HepG2 (cell line): ENCODE results near the gene MMAA.

Source experiments
- ELF1 ChIP-seq: sonication (generic); formaldehyde crosslinking; IDR thresholded peaks from 2 replicates; pipeline ENCODE4 v1.4.0; 2020; ENCODE audit warnings: missing genetic modification reagents
- EP300 ChIP-seq, 3 experiments: sonication (generic) in 1 of 3; formaldehyde crosslinking in 1 of 3; IDR thresholded peaks; 2 replicates each; pipeline versions ENCODE4 v1.5.1 to v1.6.1; 2011 to 2020; ENCODE audit warnings: low read depth in 2 of 3, low read length in 2 of 3, borderline replicate concordance in 1 of 3, improper control_type of control experiment in 1 of 3, mild to moderate bottlenecking in 1 of 3, missing genetic modification reagents in 1 of 3, moderate library complexity in 1 of 3
- MBD4 ChIP-seq: IDR thresholded peaks from 2 replicates; pipeline ENCODE4 v1.6.1; 2012; ENCODE audit warnings: low read length, inconsistent platforms, borderline replicate concordance
- ZNF274 ChIP-seq: sonication (generic); formaldehyde crosslinking; IDR thresholded peaks from 2 replicates; pipeline ENCODE4 v1.5.1; 2020; ENCODE audit warnings: mild to moderate bottlenecking, missing genetic modification reagents
- ZSCAN25 ChIP-seq: sonication (generic); formaldehyde crosslinking; IDR thresholded peaks from 2 replicates; pipeline ENCODE4 v1.8.0; 2022; ENCODE audit warnings: mild to moderate bottlenecking, missing genetic modification reagents
- TF ChIP-seq, protein P1 (sequence below): sonication (generic); formaldehyde crosslinking; IDR thresholded peaks from 2 replicates; pipeline ENCODE4 v1.4.0; 2020; ENCODE audit warnings: missing genetic modification reagents
- TF ChIP-seq, protein P2 (sequence below): sonication (generic); formaldehyde crosslinking; IDR thresholded peaks from 2 replicates; pipeline ENCODE4 v1.5.0; 2020; ENCODE audit warnings: mild to moderate bottlenecking, missing genetic modification reagents, moderate library complexity
- TF ChIP-seq, protein P3 (sequence below), 2 experiments: IDR thresholded peaks; 2 replicates each; pipeline ENCODE4 v1.6.1; 2011 to 2012; ENCODE audit warnings: low read length in 2 of 2, borderline replicate concordance in 1 of 2, low read depth in 1 of 2, mild to moderate bottlenecking in 1 of 2, moderate library complexity in 1 of 2
- TF ChIP-seq, protein P4 (sequence below): sonication (generic); formaldehyde crosslinking; IDR thresholded peaks from 2 replicates; pipeline ENCODE4 v1.4.0; 2020; ENCODE audit warnings: missing genetic modification reagents

DNA sequence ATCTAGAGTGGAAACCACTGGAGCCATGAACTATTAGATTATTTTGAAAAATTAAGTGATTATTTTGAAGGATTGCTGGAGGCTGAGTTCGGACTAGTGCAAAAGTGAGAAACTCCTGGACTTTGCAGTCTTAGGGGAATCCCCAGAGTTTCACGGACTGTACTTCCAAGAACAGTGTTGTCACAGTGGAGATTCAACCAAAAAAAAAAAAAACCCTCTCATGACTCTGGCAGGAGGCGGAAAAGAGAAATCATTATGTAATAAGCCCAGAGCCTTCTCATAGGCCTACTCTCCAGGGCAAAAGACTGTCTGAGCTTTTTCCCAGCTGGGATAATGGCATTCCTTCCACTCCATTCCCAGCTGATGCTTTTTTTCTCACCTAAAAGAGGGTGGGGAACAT is 44.0 kb downstream of the MMAA start:
- no peak for TF ChIP-seq ZSCAN25 (CRISPR knock-in tag)
- TF ChIP-seq, protein P1, sequence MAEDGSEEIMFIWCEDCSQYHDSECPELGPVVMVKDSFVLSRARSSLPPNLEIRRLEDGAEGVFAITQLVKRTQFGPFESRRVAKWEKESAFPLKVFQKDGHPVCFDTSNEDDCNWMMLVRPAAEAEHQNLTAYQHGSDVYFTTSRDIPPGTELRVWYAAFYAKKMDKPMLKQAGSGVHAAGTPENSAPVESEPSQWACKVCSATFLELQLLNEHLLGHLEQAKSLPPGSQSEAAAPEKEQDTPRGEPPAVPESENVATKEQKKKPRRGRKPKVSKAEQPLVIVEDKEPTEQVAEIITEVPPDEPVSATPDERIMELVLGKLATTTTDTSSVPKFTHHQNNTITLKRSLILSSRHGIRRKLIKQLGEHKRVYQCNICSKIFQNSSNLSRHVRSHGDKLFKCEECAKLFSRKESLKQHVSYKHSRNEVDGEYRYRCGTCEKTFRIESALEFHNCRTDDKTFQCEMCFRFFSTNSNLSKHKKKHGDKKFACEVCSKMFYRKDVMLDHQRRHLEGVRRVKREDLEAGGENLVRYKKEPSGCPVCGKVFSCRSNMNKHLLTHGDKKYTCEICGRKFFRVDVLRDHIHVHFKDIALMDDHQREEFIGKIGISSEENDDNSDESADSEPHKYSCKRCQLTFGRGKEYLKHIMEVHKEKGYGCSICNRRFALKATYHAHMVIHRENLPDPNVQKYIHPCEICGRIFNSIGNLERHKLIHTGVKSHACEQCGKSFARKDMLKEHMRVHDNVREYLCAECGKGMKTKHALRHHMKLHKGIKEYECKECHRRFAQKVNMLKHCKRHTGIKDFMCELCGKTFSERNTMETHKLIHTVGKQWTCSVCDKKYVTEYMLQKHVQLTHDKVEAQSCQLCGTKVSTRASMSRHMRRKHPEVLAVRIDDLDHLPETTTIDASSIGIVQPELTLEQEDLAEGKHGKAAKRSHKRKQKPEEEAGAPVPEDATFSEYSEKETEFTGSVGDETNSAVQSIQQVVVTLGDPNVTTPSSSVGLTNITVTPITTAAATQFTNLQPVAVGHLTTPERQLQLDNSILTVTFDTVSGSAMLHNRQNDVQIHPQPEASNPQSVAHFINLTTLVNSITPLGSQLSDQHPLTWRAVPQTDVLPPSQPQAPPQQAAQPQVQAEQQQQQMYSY (CRISPR knock-in tag), result no peak
- TF ChIP-seq, protein P2, sequence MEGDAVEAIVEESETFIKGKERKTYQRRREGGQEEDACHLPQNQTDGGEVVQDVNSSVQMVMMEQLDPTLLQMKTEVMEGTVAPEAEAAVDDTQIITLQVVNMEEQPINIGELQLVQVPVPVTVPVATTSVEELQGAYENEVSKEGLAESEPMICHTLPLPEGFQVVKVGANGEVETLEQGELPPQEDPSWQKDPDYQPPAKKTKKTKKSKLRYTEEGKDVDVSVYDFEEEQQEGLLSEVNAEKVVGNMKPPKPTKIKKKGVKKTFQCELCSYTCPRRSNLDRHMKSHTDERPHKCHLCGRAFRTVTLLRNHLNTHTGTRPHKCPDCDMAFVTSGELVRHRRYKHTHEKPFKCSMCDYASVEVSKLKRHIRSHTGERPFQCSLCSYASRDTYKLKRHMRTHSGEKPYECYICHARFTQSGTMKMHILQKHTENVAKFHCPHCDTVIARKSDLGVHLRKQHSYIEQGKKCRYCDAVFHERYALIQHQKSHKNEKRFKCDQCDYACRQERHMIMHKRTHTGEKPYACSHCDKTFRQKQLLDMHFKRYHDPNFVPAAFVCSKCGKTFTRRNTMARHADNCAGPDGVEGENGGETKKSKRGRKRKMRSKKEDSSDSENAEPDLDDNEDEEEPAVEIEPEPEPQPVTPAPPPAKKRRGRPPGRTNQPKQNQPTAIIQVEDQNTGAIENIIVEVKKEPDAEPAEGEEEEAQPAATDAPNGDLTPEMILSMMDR (CRISPR knock-in tag), result no peak
- TF ChIP-seq, protein P3, sequence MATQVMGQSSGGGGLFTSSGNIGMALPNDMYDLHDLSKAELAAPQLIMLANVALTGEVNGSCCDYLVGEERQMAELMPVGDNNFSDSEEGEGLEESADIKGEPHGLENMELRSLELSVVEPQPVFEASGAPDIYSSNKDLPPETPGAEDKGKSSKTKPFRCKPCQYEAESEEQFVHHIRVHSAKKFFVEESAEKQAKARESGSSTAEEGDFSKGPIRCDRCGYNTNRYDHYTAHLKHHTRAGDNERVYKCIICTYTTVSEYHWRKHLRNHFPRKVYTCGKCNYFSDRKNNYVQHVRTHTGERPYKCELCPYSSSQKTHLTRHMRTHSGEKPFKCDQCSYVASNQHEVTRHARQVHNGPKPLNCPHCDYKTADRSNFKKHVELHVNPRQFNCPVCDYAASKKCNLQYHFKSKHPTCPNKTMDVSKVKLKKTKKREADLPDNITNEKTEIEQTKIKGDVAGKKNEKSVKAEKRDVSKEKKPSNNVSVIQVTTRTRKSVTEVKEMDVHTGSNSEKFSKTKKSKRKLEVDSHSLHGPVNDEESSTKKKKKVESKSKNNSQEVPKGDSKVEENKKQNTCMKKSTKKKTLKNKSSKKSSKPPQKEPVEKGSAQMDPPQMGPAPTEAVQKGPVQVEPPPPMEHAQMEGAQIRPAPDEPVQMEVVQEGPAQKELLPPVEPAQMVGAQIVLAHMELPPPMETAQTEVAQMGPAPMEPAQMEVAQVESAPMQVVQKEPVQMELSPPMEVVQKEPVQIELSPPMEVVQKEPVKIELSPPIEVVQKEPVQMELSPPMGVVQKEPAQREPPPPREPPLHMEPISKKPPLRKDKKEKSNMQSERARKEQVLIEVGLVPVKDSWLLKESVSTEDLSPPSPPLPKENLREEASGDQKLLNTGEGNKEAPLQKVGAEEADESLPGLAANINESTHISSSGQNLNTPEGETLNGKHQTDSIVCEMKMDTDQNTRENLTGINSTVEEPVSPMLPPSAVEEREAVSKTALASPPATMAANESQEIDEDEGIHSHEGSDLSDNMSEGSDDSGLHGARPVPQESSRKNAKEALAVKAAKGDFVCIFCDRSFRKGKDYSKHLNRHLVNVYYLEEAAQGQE (IDR thresholded peaks at IDR 0.05; ENCODE audit: borderline replicate concordance in 1 of 2, low read depth in 1 of 2, low read length in 2 of 2), result no peak
- no peak for TF ChIP-seq ZNF274 (CRISPR knock-in tag)
- TF ChIP-seq EP300 (IDR thresholded peaks at IDR 0.05; ENCODE audit: low read depth in 2 of 2, low read length in 2 of 2), result no peak
- TF ChIP-seq EP300 (CRISPR knock-in tag; IDR thresholded peaks at IDR 0.05; ENCODE audit: borderline replicate concordance), result no peak
- TF ChIP-seq, protein P4, sequence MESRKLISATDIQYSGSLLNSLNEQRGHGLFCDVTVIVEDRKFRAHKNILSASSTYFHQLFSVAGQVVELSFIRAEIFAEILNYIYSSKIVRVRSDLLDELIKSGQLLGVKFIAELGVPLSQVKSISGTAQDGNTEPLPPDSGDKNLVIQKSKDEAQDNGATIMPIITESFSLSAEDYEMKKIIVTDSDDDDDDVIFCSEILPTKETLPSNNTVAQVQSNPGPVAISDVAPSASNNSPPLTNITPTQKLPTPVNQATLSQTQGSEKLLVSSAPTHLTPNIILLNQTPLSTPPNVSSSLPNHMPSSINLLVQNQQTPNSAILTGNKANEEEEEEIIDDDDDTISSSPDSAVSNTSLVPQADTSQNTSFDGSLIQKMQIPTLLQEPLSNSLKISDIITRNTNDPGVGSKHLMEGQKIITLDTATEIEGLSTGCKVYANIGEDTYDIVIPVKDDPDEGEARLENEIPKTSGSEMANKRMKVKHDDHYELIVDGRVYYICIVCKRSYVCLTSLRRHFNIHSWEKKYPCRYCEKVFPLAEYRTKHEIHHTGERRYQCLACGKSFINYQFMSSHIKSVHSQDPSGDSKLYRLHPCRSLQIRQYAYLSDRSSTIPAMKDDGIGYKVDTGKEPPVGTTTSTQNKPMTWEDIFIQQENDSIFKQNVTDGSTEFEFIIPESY, result no peak
- no peak for TF ChIP-seq ELF1 (CRISPR knock-in tag)
- TF ChIP-seq MBD4, result no peak
